Osteoblast (primary cell): ENCODE measurements around the gene PLXND1. TPM values are rescaled to one million over a fixed set of nuclear protein-coding genes. Genes with fewer than 3 reads are reported as not detected.
A peak's percentile ranks its signal among the peaks of the same experiment; 100 is the strongest.

ENCODE experiments used
- DNase-seq: peaks from one replicate; pipeline ENCODE4 v3.0.0; 2011; ENCODE audit warnings: low spot score, mixed read lengths; ENCODE audit not compliant: insufficient read length; ENCODE audit errors: missing footprints
- H2AFZ ChIP-seq: 2 replicates; pipeline ENCODE4 v1.6.0; 2011; ENCODE audit warnings: mild to moderate bottlenecking, low read length
- H3K27ac ChIP-seq: 2 replicates; pipeline ENCODE4 v1.5.1; 2011; ENCODE audit warnings: mild to moderate bottlenecking, low read depth, low read length, moderate library complexity
- H3K27me3 ChIP-seq: 2 replicates; pipeline ENCODE4 v1.6.0; 2012; ENCODE audit warnings: mild to moderate bottlenecking, control low read depth, inconsistent platforms, low read length, moderate library complexity; ENCODE audit not compliant: insufficient read depth
- H3K36me3 ChIP-seq: 2 replicates; pipeline ENCODE4 v1.5.1; 2011; ENCODE audit warnings: mild to moderate bottlenecking, low read length, control low read depth, moderate library complexity; ENCODE audit not compliant: insufficient read depth
- H3K4me1 ChIP-seq: 2 replicates; pipeline ENCODE4 v1.5.1; 2011; ENCODE audit warnings: mild to moderate bottlenecking, low read length, control low read depth, moderate library complexity; ENCODE audit not compliant: insufficient read depth
- H3K4me2 ChIP-seq: 2 replicates; pipeline ENCODE4 v1.6.0; 2011; ENCODE audit warnings: mild to moderate bottlenecking, low read length; ENCODE audit not compliant: insufficient read depth
- H3K4me3 ChIP-seq: fragments of 200-600 bp; sonication (generic); 3 replicates; pipeline ENCODE4 v1.5.1; 2012; ENCODE audit warnings: mild to moderate bottlenecking, low read length, inconsistent platforms; ENCODE audit not compliant: insufficient read depth
- H3K79me2 ChIP-seq: 2 replicates; pipeline ENCODE4 v1.6.0; 2012; ENCODE audit warnings: mild to moderate bottlenecking, low read length, control low read depth, inconsistent platforms; ENCODE audit not compliant: insufficient read depth
- H3K9me3 ChIP-seq: 2 replicates; pipeline ENCODE4 v1.5.1; 2011; ENCODE audit warnings: low read depth, low read length, control low read depth
- H4K20me1 ChIP-seq: 2 replicates; pipeline ENCODE4 v1.6.0; 2012; ENCODE audit warnings: mild to moderate bottlenecking, low read length, control low read depth; ENCODE audit not compliant: insufficient read depth
- CTCF ChIP-seq: IDR thresholded peaks from 2 replicates; pipeline ENCODE4 v1.5.1; 2011; ENCODE audit warnings: mild to moderate bottlenecking, low read depth, low read length, moderate library complexity; ENCODE audit errors: extremely low read depth
- total RNA-seq: library from RNA; depleted of rRNA; stranded (reverse); fragments of >200 nt; gene quantifications from 2 replicates; pipeline ENCODE4 v1.2.3, GENCODE V29; 2012

Gene PLXND1
- total RNA-seq, 1 donor = 134 TPM

GRCh38 chr3:129527262-129527661, 79.2 kb downstream of the PLXND1 start:
- H2AFZ ChIP-seq = no peak overlapping the region

GRCh38 chr3:129526121-129526900, 80.2 kb downstream of the PLXND1 start:
- Histone ChIP-seq H3K27me3 (no peaks in the 10 kb centered on the region), H4K20me1 (no peaks in the 10 kb centered on the region), H2AFZ (no peak overlapping the region), H3K4me1 (peaks cover 15% of the 10 kb centered on the region), H3K4me2 (no peak overlapping the region), H3K79me2 (no peaks in the 10 kb centered on the region), H3K27ac (no peak overlapping the region), H3K9me3 (no peaks in the 10 kb centered on the region), H3K4me3 (no peak overlapping the region), H3K36me3 (no peaks in the 10 kb centered on the region)
- TF ChIP-seq CTCF = no peak
- no peak for DNase-seq

More at GRCh38 chr3:129527262-129527661, 79.2 kb downstream of the PLXND1 start:
- no peak for TF ChIP-seq CTCF
- no peaks in the 10 kb centered on the region for H4K20me1 ChIP-seq
- no peak overlapping the region for H3K4me3 ChIP-seq
- H3K4me2 ChIP-seq = no peak overlapping the region
- no peak for DNase-seq
- H3K4me1 ChIP-seq = peaks cover 15% of the 10 kb centered on the region
- H3K27me3 ChIP-seq = no peaks in the 10 kb centered on the region
- no peaks in the 10 kb centered on the region for H3K79me2 ChIP-seq
- no peak overlapping the region for H3K27ac ChIP-seq
- H3K9me3 ChIP-seq = no peaks in the 10 kb centered on the region
- H3K36me3 ChIP-seq = no peaks in the 10 kb centered on the region

- H4K20me1 ChIP-seq = no peaks in the 10 kb centered on the region
- H2AFZ ChIP-seq = peak overlapping the region; percentile 61
- H3K79me2 ChIP-seq = no peaks in the 10 kb centered on the region
- no peak overlapping the region for H3K4me2 ChIP-seq
- H3K36me3 ChIP-seq = no peaks in the 10 kb centered on the region
- H3K27ac ChIP-seq = no peak overlapping the region
- H3K4me3 ChIP-seq = no peak overlapping the region
- DNase-seq = peak; percentile 98
- H3K9me3 ChIP-seq = no peaks in the 10 kb centered on the region
- H3K27me3 ChIP-seq = no peaks in the 10 kb centered on the region
- no peak for TF ChIP-seq CTCF
- H3K4me1 ChIP-seq = peaks cover 13% of the 10 kb centered on the region
Measured at GRCh38 chr3:129525341-129525968, 81.0 kb downstream of the PLXND1 start.

- Histone ChIP-seq H3K36me3 (peaks cover 5% of the 10 kb centered on the region), H3K4me3 (no peak overlapping the region), H4K20me1 (no peaks in the 10 kb centered on the region), H3K27me3 (no peaks in the 10 kb centered on the region), H3K4me2 (no peak overlapping the region), H2AFZ (no peak overlapping the region), H3K9me3 (no peaks in the 10 kb centered on the region), H3K4me1 (peaks cover 7% of the 10 kb centered on the region), H3K79me2 (no peaks in the 10 kb centered on the region), H3K27ac (no peak overlapping the region)
- TF ChIP-seq CTCF = no peak
- no peak for DNase-seq
Measured at GRCh38 chr3:129524081-129524480, 82.4 kb downstream of the PLXND1 start.
